Neural cell (in vitro differentiated cells): Measurements from ENCODE around the gene SIT1. TPM values are rescaled to one million over a fixed set of nuclear protein-coding genes. Genes with fewer than 3 reads are reported as not detected.

Experiments used
- H2AFZ ChIP-seq: fragments of 200-600, 300-800 bp; sonication (generic), shearing (Covaris generic); 2 replicates; pipeline ENCODE4 v1.6.0; 2014; ENCODE audit warnings: low read depth, mild to moderate bottlenecking, antibody characterized with exemption, low read length, moderate library complexity
- H3F3A ChIP-seq: fragments of 200-600 bp; shearing (Covaris generic); 2 replicates; pipeline ENCODE4 v1.6.1; 2016; ENCODE audit warnings: mild to moderate bottlenecking, moderate library complexity, mixed read lengths, antibody characterized with exemption, low read length; ENCODE audit not compliant: insufficient read depth, poor library complexity, severe bottlenecking
- H3K27ac ChIP-seq: fragments of 200-600, 300-800 bp; sonication (generic), shearing (Covaris generic); 2 replicates; pipeline ENCODE4 v1.5.1; 2014; ENCODE audit warnings: mild to moderate bottlenecking, low read length, moderate library complexity
- H3K27me3 ChIP-seq: fragments of 300-800, 200-600 bp; sonication (generic), shearing (Covaris generic); 2 replicates; pipeline ENCODE4 v1.6.0; 2014; ENCODE audit warnings: mild to moderate bottlenecking, low read depth, low read length, moderate library complexity; ENCODE audit not compliant: insufficient read depth
- H3K36me3 ChIP-seq: fragments of 300-800, 200-600 bp; sonication (generic), shearing (Covaris generic); 2 replicates; pipeline ENCODE4 v1.5.1; 2014; ENCODE audit warnings: mild to moderate bottlenecking, antibody characterized with exemption, low read length, moderate library complexity; ENCODE audit not compliant: insufficient read depth
- H3K4me2 ChIP-seq: fragments of 300-800, 200-600 bp; sonication (generic), shearing (Covaris generic); 2 replicates; pipeline ENCODE4 v1.6.0; 2014; ENCODE audit warnings: mild to moderate bottlenecking, low read length
- H3K4me3 ChIP-seq: fragments of 300-800, 200-600 bp; sonication (generic), shearing (Covaris generic); 2 replicates; pipeline ENCODE4 v1.5.1; 2014; ENCODE audit warnings: mild to moderate bottlenecking, low read length, moderate library complexity
- H3K79me2 ChIP-seq: fragments of 200-600 bp; shearing (Covaris generic); replicated peaks from 2 replicates; pipeline ENCODE4 v1.6.0; 2014; ENCODE audit warnings: mild to moderate bottlenecking, low read length, moderate library complexity; ENCODE audit not compliant: insufficient read depth
- H3K9ac ChIP-seq: fragments of 300-800, 200-600 bp; sonication (generic), shearing (Covaris generic); 2 replicates; pipeline ENCODE4 v1.6.1; 2016; ENCODE audit warnings: mild to moderate bottlenecking, low read length, mixed read lengths
- H3K9me2 ChIP-seq: fragments of 200-600 bp; shearing (Covaris generic); 2 replicates; pipeline ENCODE4 v1.6.1; 2016; ENCODE audit warnings: mild to moderate bottlenecking, low read length, mixed read lengths; ENCODE audit not compliant: insufficient read depth
- H3K9me3 ChIP-seq: fragments of 200-600, 300-800 bp; sonication (generic), shearing (Covaris generic); 2 replicates; pipeline ENCODE4 v1.6.1; 2016; ENCODE audit warnings: mild to moderate bottlenecking, mixed run types, low read length, moderate library complexity, mixed read lengths
- H4K20me1 ChIP-seq: fragments of 200-600 bp; shearing (Covaris generic); 2 replicates; pipeline ENCODE4 v1.6.1; 2016; ENCODE audit warnings: mild to moderate bottlenecking, mixed run types; ENCODE audit not compliant: insufficient read depth
- CTCF ChIP-seq: fragments of 450-650 bp; IDR thresholded peaks from 2 replicates; pipeline ENCODE4 v1.5.1; 2014; ENCODE audit warnings: antibody characterized with exemption, mild to moderate bottlenecking, moderate library complexity; ENCODE audit not compliant: poor library complexity, severe bottlenecking
- EP300 ChIP-seq: fragments of 450-650 bp; conservative IDR thresholded peaks from 2 replicates; pipeline ENCODE4 v1.6.1; 2014; ENCODE audit warnings: antibody characterized with exemption, mild to moderate bottlenecking, moderate library complexity; ENCODE audit not compliant: poor library complexity, severe bottlenecking
- EZH2 ChIP-seq: fragments of 200-600, 300-800 bp; shearing (Covaris generic), sonication (generic); IDR thresholded peaks from 2 replicates; pipeline ENCODE4 v1.6.1; 2014; ENCODE audit warnings: antibody characterized with exemption, low read length, borderline replicate concordance, mild to moderate bottlenecking; ENCODE audit not compliant: insufficient read depth, poor library complexity, severe bottlenecking
- MXI1 ChIP-seq: fragments of 450-650 bp; conservative IDR thresholded peaks from 2 replicates; pipeline ENCODE4 v1.6.1; 2014; ENCODE audit warnings: antibody characterized with exemption, mild to moderate bottlenecking; ENCODE audit not compliant: poor library complexity, severe bottlenecking
- POLR2AphosphoS5 ChIP-seq: IDR thresholded peaks from 2 replicates; pipeline ENCODE4 v1.6.1; 2012
- RAD21 ChIP-seq: fragments of 450-650 bp; conservative IDR thresholded peaks from 2 replicates; pipeline ENCODE4 v1.6.1; 2014; ENCODE audit warnings: antibody characterized with exemption, mild to moderate bottlenecking, moderate library complexity
- REST ChIP-seq: IDR thresholded peaks from 2 replicates; pipeline ENCODE4 v1.6.1; 2012; ENCODE audit warnings: borderline replicate concordance
- SMC3 ChIP-seq: fragments of 450-650 bp; conservative IDR thresholded peaks from 2 replicates; pipeline ENCODE4 v1.6.1; 2014; ENCODE audit warnings: antibody characterized with exemption, mild to moderate bottlenecking, moderate library complexity; ENCODE audit not compliant: poor library complexity
- TAF1 ChIP-seq: IDR thresholded peaks from 2 replicates; pipeline ENCODE4 v1.6.1; 2012; ENCODE audit warnings: low read depth
- polyA plus RNA-seq: library from polyadenylated mRNA; depleted of rRNA; stranded (reverse); fragments of >200 nt; gene quantifications from 2 replicates; pipeline ENCODE4 v1.2.3, GENCODE V29; 2014

Gene SIT1
- polyA plus RNA-seq, 1 donor from 2014 or later = not detected

- Histone ChIP-seq H3K36me3 (no peaks in the 10 kb centered on the region), H3K9me3 (no peaks in the 10 kb centered on the region), H3F3A (no peaks in the 10 kb centered on the region), H3K79me2 (no peaks in the 10 kb centered on the region), H2AFZ (no peak within 1 kb of the TSS), H4K20me1 (no peaks in the 10 kb centered on the region), H3K9ac (no peak within 1 kb of the TSS), H3K4me3 (no peak within 1 kb of the TSS), H3K27me3 (no peaks in the 10 kb centered on the region), H3K27ac (no peak within 1 kb of the TSS), H3K4me2 (no peak within 1 kb of the TSS), H3K9me2 (no peaks in the 10 kb centered on the region)
- TF ChIP-seq SMC3 (no peak), POLR2AphosphoS5 (no peak), RAD21 (no peak), CTCF (no peak), EP300 (no peak), MXI1 (no peak), EZH2 (no peak), REST (no peak), TAF1 (no peak)
Measured at GRCh38 chr9:35673132-35674024, 22.6 kb upstream of the SIT1 start, which contains the start of gene CA9. CA9 (plus strand) TSS chr9:35673928; CDS start chr9:35673960, 32 bp downstream.

- Histone ChIP-seq H3K27ac (no peak overlapping the region), H3K36me3 (no peaks in the 10 kb centered on the region), H3F3A (no peaks in the 10 kb centered on the region), H3K9me2 (no peaks in the 10 kb centered on the region), H3K27me3 (no peaks in the 10 kb centered on the region), H4K20me1 (no peaks in the 10 kb centered on the region), H3K79me2 (no peaks in the 10 kb centered on the region), H3K4me2 (no peak overlapping the region), H3K9ac (no peak overlapping the region), H3K9me3 (no peaks in the 10 kb centered on the region), H3K4me3 (no peak overlapping the region), H2AFZ (no peak overlapping the region)
- TF ChIP-seq SMC3 = no peak
- TF ChIP-seq CTCF = no peak
- TF ChIP-seq EZH2 = no peak
- TF ChIP-seq RAD21 = no peak
- no peak for TF ChIP-seq POLR2AphosphoS5
- no peak for TF ChIP-seq REST
- TF ChIP-seq EP300 = no peak
- TF ChIP-seq TAF1 = no peak
- TF ChIP-seq MXI1 = no peak
Measured at GRCh38 chr9:35669331-35670145, 18.8 kb upstream of the SIT1 start.
